Measurements from ENCODE around the gene MAN1C1.

DNA sequence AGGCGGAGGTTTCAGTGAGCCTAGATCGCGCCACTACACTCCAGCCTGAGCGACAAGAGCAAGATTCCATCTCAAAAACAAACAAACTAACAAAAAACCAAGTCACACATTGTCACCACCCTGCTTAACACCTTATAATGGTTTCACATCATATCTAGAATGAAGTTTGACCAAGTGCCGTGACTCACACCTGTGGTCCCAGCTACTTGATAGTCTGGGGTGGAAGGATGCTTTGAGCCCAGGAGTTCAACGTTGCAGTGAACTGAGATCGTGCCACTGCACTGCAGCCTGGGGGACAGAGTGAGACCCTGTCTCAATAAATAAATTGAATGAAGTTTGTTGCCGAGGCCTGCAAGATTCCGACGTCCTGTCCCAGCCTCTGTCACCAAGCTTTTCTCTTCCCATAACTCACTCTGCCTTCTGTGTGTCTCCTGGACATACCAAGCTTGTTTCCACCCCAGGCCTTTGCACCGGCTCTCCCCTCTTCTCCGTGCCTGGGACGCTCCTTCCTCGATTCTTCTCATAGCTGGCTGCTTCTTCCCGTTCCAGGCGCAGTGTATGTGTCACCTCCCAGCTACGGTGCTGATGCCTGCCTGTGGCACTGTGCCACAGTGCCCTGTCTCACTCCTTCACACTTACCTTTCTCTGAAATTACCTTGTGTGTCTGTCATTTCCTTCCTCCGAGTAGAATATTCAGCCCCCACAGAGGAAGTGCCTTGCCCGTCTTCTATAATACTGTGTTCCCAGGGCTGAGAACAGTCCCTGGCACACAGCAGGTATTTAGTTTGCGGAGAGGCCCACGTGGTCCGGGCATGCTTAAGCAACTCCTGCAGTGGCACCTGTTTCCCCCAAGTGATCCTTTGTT, 179.6 kb downstream of the MAN1C1 start:
- no peak for TF ChIP-seq ATF1 (CRISPR knock-in tag; IDR thresholded peaks at IDR 0.05)
- TF ChIP-seq, protein P1, sequence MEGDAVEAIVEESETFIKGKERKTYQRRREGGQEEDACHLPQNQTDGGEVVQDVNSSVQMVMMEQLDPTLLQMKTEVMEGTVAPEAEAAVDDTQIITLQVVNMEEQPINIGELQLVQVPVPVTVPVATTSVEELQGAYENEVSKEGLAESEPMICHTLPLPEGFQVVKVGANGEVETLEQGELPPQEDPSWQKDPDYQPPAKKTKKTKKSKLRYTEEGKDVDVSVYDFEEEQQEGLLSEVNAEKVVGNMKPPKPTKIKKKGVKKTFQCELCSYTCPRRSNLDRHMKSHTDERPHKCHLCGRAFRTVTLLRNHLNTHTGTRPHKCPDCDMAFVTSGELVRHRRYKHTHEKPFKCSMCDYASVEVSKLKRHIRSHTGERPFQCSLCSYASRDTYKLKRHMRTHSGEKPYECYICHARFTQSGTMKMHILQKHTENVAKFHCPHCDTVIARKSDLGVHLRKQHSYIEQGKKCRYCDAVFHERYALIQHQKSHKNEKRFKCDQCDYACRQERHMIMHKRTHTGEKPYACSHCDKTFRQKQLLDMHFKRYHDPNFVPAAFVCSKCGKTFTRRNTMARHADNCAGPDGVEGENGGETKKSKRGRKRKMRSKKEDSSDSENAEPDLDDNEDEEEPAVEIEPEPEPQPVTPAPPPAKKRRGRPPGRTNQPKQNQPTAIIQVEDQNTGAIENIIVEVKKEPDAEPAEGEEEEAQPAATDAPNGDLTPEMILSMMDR (IDR thresholded peaks at IDR 0.05) = no peak
- TF ChIP-seq, protein P2, sequence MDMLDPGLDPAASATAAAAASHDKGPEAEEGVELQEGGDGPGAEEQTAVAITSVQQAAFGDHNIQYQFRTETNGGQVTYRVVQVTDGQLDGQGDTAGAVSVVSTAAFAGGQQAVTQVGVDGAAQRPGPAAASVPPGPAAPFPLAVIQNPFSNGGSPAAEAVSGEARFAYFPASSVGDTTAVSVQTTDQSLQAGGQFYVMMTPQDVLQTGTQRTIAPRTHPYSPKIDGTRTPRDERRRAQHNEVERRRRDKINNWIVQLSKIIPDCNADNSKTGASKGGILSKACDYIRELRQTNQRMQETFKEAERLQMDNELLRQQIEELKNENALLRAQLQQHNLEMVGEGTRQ (CRISPR knock-in tag; IDR thresholded peaks at IDR 0.05) = peak; percentile 53
- TF ChIP-seq SP1 (CRISPR knock-in tag; conservative IDR thresholded peaks at IDR 0.05) = no peak
- no peak for TF ChIP-seq ESRRA (CRISPR knock-in tag; IDR thresholded peaks at IDR 0.05; ENCODE audit: borderline replicate concordance)
- TF ChIP-seq FOXK1 (CRISPR knock-in tag; IDR thresholded peaks at IDR 0.05) = no peak
- TF ChIP-seq MYBL2 (CRISPR knock-in tag; IDR thresholded peaks at IDR 0.05) = no peak
- no peak for TF ChIP-seq ZNF671 (CRISPR knock-in tag; IDR thresholded peaks at IDR 0.05)
- TF ChIP-seq CREM (CRISPR knock-in tag; IDR thresholded peaks at IDR 0.05) = no peak

Measured in WTC11 (cell line).